Measurements from ENCODE around the gene PTPA.

PTPA gene

DNA sequence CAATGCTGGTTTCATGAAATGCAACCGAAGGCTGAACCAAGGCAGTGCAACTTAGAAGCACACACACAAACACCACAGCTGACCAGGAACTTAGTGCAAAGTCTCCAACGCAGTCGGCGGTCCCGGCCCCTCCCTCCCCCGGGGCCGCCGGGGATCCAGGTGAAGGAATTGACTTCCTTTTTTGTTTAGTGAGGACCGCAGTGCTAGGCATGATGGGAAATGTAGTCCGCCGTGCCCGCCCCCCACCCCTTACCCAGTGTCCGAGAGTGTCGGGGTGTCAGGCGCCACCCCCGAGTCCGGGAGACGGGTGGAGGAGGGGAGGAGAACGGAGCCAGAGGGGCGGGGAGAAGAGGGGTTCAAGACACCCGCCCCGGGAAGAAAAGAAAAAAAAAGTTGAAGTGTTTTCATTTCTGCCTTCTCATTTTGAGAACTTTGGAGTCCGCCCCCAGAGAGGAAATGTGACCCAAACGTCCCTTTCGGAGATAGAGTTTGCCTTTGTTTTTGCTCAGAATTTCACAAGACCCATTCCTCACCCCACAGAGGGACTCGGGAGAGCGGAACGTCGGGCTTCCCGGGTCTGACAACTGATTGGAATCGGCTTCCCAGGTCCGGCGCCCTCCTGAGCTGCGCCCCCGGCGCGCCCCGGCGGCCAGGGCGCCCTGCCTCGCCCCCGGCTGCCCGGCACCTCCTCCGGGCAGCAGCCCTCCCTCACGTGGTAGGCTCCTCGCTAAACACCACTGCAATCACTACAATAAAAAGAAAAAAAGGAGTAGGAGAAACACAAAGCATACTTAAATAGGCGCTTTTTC, 64.8 kb downstream of the PTPA start:
- no peaks in the 10 kb centered on the region for H3K36me3 ChIP-seq
- peak overlapping the region; percentile 99 to 100 for H3K27ac ChIP-seq
- no peaks in the 10 kb centered on the region for H3K27me3 ChIP-seq
- intact Hi-C loops (cut with DNase I; ENCODE audit: low total_unique reads), result loop anchor here (2.0 to 5.0 kb wide), 6 partner anchors 35 to 433 kb away; no protein-coding TSS in a partner anchor
- TF ChIP-seq, protein P1, sequence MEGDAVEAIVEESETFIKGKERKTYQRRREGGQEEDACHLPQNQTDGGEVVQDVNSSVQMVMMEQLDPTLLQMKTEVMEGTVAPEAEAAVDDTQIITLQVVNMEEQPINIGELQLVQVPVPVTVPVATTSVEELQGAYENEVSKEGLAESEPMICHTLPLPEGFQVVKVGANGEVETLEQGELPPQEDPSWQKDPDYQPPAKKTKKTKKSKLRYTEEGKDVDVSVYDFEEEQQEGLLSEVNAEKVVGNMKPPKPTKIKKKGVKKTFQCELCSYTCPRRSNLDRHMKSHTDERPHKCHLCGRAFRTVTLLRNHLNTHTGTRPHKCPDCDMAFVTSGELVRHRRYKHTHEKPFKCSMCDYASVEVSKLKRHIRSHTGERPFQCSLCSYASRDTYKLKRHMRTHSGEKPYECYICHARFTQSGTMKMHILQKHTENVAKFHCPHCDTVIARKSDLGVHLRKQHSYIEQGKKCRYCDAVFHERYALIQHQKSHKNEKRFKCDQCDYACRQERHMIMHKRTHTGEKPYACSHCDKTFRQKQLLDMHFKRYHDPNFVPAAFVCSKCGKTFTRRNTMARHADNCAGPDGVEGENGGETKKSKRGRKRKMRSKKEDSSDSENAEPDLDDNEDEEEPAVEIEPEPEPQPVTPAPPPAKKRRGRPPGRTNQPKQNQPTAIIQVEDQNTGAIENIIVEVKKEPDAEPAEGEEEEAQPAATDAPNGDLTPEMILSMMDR (IDR thresholded peaks at IDR 0.05), result no peak
- H3K4me1 ChIP-seq, result peaks cover 4 to 30% (median 24%) of the 10 kb centered on the region in 4 donors
- peak; percentile 90 to 95 for DNase-seq
- peak overlapping the region; percentile 99 to 100 for H3K4me3 ChIP-seq
- H3K9me3 ChIP-seq, result no peaks in the 10 kb centered on the region

DNA sequence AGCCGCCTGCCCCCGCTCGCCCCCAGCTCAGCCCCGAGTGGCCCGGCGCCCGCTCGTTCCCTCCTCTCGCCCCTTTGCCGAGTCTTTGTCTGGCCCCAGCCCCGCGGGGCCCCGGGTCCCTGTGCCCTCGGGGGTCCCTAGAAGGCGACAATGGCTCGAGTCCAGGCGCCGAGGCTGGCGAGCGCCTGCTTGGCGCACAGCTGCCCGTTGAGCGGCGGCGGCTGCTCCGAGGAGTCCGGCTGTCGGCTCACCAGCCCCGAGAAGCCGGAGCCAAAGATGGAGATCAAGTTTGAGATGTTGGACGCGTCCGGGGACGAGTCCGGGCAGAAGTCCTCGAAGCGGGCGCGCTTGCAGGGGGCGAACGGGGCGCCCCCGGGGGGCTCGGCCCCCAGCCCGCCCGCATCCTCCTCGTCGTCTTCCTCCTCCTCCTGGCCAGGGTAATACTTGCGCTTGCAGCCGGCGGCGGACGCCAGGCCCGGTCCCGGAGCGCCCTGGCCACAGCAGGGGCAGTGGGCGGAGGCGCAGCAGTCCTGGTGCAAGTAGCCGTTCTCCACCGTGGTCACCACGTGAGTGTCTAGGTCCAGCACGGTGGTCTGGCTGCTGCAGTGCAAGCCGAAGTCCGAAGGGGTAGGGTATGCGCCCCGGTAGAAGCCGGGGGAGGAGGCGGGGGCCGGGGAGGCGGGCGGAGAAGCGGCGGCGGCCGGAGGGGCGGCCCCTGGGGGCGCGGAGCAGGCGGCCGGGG, 65.7 kb downstream of the PTPA start:
- TF ChIP-seq, protein P1 (IDR thresholded peaks at IDR 0.05), result no peak
- peak overlapping the region; percentile 99 to 100 for H3K4me3 ChIP-seq
- no peaks in the 10 kb centered on the region for H3K36me3 ChIP-seq
- H3K27ac ChIP-seq, result peak overlapping the region; percentile 99 to 100
- peak; percentile 47 to 74 for DNase-seq
- intact Hi-C loops (cut with DNase I; ENCODE audit: low total_unique reads), result loop anchor here (5.0 kb wide), 4 partner anchors 140 to 315 kb away; no protein-coding TSS in a partner anchor
- H3K27me3 ChIP-seq, result no peaks in the 10 kb centered on the region
- no peaks in the 10 kb centered on the region for H3K9me3 ChIP-seq
- H3K4me1 ChIP-seq, result peaks cover 4 to 30% (median 24%) of the 10 kb centered on the region in 4 donors

DNA sequence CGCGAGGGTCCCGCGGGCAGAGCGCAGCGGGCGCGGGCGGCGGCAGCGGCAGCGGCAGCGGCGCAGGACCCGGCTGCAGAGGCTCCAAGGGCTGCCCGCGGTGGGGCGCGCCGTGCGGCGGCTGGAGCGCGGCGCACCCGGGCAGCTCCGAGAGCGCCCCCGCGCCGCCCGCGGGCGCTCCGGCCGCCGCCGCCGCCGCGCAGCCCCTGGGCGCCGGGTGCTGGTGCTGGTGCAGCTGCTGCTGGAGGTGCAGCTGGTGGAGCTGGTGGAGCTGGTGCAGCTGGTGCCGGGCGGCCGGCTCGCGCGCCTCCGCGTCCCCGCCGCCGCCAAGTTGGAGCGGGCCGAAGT, 66.2 kb downstream of the PTPA start:
- intact Hi-C loops (cut with DNase I; ENCODE audit: low total_unique reads), result loop anchor here (5.0 kb wide), 4 partner anchors 140 to 315 kb away; no protein-coding TSS in a partner anchor
- no peaks in the 10 kb centered on the region for H3K36me3 ChIP-seq
- H3K27me3 ChIP-seq, result no peaks in the 10 kb centered on the region
- TF ChIP-seq, protein P1 (IDR thresholded peaks at IDR 0.05), result no peak
- peaks cover 4 to 30% (median 24%) of the 10 kb centered on the region in 4 donors for H3K4me1 ChIP-seq
- peak overlapping the region; percentile 99 to 100 for H3K27ac ChIP-seq
- DNase-seq, result no peak
- peak overlapping the region; percentile 99 to 100 for H3K4me3 ChIP-seq
- H3K9me3 ChIP-seq, result no peaks in the 10 kb centered on the region

DNA sequence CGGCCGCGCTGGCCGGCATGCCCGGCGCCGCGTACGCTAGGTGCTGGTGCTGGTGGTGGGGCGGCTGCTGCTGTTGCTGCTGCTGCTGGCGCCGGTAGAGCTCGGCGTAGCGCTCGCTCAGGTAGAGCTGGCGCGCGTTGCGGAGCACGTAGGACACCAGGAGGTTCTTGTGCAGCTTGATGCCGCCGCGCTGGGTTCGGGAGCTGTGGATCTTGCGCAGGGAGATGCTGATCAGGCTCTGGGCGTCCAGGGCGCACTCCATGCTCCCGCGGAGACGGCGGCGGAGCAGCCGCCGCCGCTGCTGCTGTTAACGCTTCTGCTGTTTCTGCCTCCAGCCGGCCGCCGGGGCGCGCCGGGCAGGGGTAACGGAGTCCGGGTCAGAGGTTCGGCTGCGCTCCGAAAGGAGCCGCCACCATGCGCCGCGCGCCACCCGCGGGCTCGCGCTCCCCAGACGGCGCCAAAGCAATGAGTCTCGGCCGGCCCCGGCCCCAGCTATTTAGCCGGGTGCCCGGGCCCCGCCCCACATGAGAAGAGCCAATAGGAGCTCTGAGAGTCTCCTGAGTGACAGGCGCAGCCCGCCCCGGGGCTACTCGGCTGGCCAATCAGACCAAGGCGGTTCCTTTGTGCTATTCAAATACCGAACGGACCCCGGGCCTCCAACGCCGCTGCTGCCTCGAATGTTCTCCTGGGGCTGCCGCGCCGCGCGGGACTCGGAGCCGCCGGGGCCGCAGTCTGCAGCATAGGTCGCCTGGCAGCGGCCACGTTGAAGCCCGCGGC, 66.8 kb downstream of the PTPA start, which contains the start of gene IER5L:
Gene IER5L, minus strand, starts transcription at position 471 of the 777 bp plus-strand sequence. Its CDS starts 209 bp downstream, at position 262.
- peak; percentile 96 to 98 for DNase-seq
- intact Hi-C loops (cut with DNase I; ENCODE audit: low total_unique reads), result loop anchor here (5.0 kb wide), 4 partner anchors 139 to 314 kb away; no protein-coding TSS in a partner anchor
- Histone ChIP-seq H3K4me1 (peaks cover 4 to 27% (median 21%) of the 10 kb centered on the region in 4 donors), H3K4me3 (peak within 1 kb of the TSS; percentile 99 to 100), H3K36me3 (no peaks in the 10 kb centered on the region), H3K9me3 (no peaks in the 10 kb centered on the region), H3K27ac (peak within 1 kb of the TSS; percentile 99 to 100), H3K27me3 (no peaks in the 10 kb centered on the region)
- TF ChIP-seq, protein P1 (IDR thresholded peaks at IDR 0.05), result no peak
